ENCODE data around the gene NLRC5. TPM values are rescaled to one million over a fixed set of nuclear protein-coding genes. Genes with fewer than 3 reads are reported as not detected.

The NLRC5 gene
- total and polyA plus RNA-seq, 9 of the 15 experiments (the other 6 are each of a cell fraction or from before 2014, with no cell fraction given): 0.59 to 0.71 TPM; not detected in 7

- TF ChIP-seq FOXO4 (CRISPR knock-in tag; IDR thresholded peaks at IDR 0.05) (no peak), HNRNPL (IDR thresholded peaks at IDR 0.05; ENCODE audit: low read depth, low read length) (no peak), ZEB2 (IDR thresholded peaks at IDR 0.05) (no peak), MYNN (IDR thresholded peaks at IDR 0.05) (no peak), MYNN (CRISPR knock-in tag; IDR thresholded peaks at IDR 0.05) (no peak), BMI1 (IDR thresholded peaks at IDR 0.05; ENCODE audit: low read length) (no peak), CTCFL (IDR thresholded peaks at IDR 0.05; ENCODE audit: borderline replicate concordance, insufficient read depth, low read depth, low read length, poor library complexity, severe bottlenecking) (no peak), TAF1 (IDR thresholded peaks at IDR 0.05; ENCODE audit: control insufficient read depth, extremely low read depth, insufficient read depth, low read length, severe bottlenecking) (no peak), RREB1 (CRISPR knock-in tag; IDR thresholded peaks at IDR 0.05) (no peak), ZNF431 (CRISPR knock-in tag; IDR thresholded peaks at IDR 0.05) (no peak), HBP1 (CRISPR knock-in tag; IDR thresholded peaks at IDR 0.05) (no peak), RERE (CRISPR knock-in tag; IDR thresholded peaks at IDR 0.05; ENCODE audit: borderline replicate concordance) (no peak)
Measured at GRCh38 chr16:57062329-57062728, 73.0 kb downstream of the NLRC5 start (continued).
